GM21825 (cell line): Measurements from ENCODE around the gene LRRC8A.
"Not testable (repeated sequence)": the region's sequence is repeated elsewhere in the genome, so short reads cannot be mapped to it uniquely, and the experiment has no call there.

ENCODE experiments used
- ATAC-seq: cut with Tn5 transposase; IDR thresholded peaks from one replicate; pipeline ENCODE4 v1.9.1; 2021; ENCODE audit warnings: mild to moderate bottlenecking, moderate library complexity; ENCODE audit not compliant: unreplicated experiment

Gene LRRC8A

GRCh38 chr9:128863647-128864046 lies 18.3 kb upstream of the LRRC8A start:
- no peak for ATAC-seq

DNA sequence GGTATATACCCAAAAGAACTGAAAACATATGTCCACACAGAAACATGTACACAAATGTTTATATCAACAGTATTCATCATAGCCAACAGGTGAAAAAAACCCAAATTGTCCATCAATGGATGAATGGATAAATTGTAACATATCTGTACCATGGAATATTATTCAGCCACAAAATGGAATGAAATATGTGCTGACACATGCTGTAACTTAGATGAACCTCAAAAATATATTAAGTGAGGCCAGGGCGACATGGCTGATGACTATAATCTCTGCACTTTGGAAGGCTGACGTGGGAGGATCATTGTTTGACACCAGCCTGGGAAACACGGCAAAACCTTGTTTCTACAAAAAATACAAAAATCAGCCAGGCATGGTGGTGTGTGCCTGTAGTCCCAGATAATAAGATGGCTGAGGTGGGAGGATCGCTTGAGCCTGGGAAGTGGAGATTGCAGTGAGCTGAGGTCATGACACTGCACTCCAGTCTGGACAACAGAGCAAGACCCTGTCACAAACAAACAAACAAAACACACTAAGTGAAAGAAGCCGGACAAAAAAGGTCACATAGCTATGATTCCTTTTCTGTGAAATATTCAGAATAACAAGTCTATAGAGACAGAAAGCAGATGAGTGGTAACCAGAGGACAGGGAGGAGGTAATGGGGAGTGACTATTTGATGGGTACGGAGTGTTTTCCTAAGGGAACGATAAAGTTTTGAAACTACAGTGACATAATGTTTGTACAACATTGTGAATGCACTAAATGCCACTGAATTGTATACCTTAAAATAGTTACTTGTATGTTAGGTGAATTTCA lies 11.6 kb upstream of the LRRC8A start:
- no peak for ATAC-seq

- not testable (repeated sequence) for ATAC-seq
Measured at GRCh38 chr9:128870941-128871265, 11.0 kb upstream of the LRRC8A start.

DNA sequence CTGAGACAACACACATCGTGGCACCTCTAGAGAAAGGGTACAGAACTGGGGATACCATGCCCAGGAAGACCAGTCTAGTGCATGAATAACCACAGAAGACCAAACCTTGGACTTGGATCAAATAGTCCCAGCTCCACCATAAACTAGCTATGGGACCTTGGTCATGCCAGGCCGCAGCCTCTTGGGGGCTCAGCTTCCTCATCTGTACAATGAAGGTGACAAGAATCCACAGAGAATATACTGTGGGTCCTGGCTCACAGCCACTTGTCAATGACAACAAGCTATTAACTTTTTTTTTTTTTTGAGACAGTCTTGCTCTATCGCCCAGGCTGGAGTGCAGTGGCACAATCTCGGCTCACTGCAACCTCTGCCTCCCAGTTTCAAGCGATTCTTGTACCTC lies 4.1 kb upstream of the LRRC8A start:
- no peak for ATAC-seq

- peak; percentile 1 for ATAC-seq
Measured at GRCh38 chr9:128882677-128883603, 1.0 kb downstream of the LRRC8A start.

DNA sequence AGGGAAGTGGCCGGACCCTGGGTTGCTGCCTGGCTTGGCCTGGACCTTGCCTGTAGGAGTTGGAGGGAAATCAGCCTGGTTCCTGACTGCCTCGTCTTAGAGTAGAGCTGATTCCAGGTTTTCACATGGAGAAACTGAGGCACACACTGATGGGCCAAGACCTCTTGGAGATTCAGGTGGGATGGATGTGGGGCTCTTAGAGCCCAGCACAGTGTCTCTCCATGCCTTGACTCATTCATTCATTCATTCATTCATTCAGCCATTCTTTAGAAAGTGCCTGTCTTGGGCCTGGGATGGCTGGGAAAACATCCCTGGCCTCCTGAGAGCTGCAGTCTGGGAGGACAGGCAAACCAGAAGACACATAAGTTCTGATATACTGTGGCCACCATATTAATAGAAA lies 2.2 kb downstream of the LRRC8A start:
- ATAC-seq, result no peak

DNA sequence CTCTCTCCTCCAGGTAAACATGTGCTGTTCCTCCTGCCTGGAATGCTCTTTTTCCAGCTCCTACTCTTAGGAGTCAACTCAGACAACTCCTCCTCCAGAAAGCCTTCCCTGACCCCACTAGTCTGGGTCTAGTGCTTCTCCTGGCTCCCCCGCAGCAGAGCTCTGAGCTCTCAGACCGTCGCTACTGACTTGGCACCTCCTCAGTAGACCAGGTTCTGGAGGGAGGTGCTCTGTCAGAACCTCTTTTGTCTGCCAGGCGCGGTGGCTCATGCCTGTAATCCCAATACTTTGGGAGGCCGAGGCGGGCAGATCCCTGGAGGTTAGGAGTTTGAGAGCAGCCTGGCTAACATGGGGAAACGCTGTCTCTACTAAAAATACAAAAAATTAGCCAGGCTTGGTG lies 3.4 kb downstream of the LRRC8A start:
- no peak for ATAC-seq

DNA sequence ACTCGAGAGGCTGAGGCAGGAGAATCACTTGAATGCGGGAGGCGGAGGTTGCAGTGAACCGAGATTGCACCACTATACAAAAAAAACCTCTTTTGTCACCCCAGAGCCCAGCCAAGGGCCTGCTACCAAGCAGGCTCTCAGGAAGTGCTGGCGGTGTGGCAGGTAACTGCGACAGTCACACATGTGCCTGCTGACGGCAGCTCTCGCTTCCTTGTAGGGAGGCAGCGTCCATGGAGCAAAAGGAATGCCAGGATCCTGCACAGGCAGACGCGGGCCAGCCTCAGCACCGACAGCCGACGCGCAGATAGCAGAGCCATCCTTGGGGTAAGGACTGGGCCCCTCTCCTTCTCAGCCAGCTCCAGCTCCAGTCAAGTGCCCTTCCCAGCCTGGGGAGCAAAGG lies 3.9 kb downstream of the LRRC8A start:
- ATAC-seq, result no peak

GRCh38 chr9:128886211-128886891 lies 4.4 kb downstream of the LRRC8A start:
- ATAC-seq, result no peak

DNA sequence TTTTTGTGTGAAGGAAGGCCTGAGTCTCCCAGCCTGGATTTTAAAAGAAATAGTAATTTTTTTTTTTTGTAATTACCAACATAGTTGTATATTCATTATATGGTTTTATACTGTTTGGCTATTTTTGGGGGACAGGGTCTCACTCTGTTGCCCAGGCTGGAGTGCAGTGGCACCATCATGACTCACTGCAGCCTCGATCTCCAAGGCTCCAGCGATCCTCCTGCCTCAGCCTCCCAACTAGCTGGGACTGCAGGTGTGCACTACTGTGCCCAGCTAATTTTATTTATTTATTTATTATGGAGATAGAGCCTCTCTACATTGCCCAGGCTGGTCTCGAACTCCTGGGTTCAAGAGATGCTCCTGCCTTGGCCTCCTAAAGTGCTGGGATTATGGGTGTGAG lies 5.1 kb downstream of the LRRC8A start:
- no peak for ATAC-seq

DNA sequence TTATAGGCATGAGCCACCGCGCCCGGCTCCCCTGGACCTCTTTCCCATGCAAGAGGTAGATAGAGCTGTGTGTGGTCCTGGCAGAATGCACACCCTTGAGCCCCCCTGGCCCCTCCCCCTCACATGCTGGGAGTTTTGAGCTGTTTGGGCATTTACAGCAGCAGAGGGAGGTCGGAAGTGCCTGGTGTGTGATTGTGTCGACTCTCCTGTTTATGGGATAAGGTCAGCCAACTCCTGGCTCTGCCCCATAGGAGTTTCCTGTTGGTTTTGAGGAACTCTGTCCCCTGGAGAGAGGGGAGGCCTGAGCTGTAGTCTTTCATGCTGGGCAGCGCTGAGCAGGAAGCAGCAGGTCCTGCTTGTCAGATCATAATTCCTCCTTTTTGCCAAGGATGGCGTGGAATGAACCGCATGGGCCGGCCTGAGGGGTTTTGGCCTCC lies 6.0 kb downstream of the LRRC8A start:
- no peak for ATAC-seq

DNA sequence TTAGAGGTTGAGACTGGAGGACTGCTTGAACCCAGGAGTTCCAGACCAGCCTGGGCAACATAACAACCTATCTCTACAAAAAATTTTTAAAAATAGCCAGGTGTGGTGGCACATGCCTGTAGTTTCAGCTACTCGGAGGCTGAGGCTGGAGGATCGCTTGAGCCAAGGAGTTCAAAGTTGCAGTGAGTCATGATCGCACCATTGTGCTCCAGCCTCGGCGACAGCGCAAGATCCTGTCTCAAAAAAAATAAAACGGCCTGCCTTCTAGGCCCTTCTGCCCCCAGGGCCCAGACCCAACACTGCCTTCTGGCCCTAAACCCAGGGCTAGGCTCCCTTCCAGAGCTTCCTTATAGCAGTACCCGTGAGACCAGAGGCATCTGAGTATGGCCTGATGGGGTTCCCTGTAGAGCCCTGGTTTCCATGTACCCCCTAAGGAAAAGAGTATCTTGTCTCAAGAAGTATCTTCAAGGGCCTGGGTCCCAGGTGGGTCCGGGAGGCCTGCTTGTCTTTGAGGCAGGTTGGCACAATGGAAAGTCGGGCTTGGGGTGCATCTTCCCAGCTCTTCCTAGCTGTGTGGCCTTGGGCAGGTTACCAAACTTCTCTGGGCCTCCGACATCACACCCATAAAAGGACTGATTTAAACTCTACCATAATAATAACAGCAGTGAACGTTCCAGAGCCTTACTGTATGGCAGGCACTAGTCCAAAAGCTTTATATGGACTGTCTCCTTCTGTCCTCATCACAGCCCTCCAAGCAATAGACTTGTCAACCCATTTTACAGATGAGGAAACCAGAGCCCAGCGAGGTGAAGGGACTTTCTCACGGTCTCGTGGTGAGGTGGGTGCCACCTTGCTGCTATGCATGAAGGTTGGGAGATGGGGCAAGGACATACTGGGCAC lies 9.6 kb downstream of the LRRC8A start:
- no peak for ATAC-seq

DNA sequence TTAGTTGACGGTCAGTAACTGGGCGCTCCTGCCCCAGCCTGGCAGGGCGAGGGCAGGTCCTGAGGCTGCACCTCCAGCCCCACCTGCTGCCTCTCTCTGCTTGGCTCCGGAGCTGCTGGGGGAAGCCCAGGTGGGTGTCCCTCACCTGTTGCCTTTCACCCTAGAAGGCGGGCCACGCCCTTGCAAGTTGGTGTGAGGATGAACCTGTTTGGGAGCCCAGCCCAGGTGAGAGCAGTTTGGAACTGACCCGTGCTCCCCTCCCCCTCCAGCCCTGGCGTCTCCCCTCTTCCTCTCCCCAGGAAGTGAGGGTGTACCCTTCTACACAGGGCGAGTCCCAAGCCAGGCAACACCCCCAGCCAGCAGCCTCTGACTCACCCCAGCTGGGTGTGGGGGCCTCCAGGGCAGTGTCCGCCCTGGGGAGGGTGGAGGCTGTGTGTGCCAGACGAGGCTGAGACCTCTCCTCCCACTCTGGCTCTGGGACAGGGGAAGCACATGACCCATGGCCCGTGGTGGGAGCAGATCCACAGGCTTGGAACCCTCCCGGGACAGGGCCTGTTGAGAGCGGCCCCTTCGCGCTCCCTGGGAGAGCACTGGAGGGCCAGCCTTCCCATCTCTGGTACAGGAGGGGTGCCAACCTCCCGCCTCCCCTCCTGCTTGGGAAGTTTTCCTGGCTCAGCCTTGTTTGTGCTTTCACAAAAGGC lies 10.4 kb downstream of the LRRC8A start:
- ATAC-seq, result no peak

DNA sequence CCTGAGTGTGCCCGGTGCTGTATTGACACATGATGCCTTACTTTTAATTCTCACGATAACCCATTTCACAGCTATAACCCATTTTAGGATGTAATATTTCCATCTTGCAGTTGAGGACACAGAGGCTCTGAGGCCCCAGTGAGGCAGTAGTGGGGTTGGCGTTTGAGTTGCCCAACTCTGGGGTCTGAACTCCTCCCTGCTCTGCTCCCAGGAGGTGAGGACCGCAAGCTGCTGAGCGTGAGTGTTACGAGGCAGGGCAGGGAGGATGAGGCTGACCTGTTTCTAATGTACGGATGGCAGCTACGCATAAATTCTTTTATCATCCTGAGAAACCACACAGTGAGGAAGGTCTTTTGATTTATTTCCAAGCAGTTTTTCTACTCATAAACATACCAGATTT lies 11.4 kb downstream of the LRRC8A start:
- ATAC-seq, result no peak

DNA sequence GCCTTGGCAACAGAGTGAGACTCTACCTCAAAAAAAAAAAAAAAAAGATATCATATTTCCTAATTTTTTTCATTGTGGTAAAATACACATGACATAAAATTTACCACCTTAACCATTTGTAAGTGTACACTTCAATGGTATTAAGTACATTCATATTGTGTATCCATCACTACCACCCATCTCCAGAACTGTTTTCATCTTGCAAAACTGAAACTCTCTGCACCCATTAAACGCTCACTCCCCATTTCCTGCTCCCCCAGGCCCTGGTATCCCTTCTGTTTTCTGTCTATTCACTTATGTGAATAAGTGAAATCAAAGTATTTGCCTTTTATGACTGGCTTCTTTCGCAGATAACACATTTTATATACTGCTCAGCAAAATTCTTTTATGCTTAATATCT lies 12.8 kb downstream of the LRRC8A start:
- ATAC-seq, result no peak

- ATAC-seq, result no peak
Measured at GRCh38 chr9:128895556-128895955, 13.6 kb downstream of the LRRC8A start.

GRCh38 chr9:128898382-128898781 lies 16.4 kb downstream of the LRRC8A start:
- no peak for ATAC-seq

DNA sequence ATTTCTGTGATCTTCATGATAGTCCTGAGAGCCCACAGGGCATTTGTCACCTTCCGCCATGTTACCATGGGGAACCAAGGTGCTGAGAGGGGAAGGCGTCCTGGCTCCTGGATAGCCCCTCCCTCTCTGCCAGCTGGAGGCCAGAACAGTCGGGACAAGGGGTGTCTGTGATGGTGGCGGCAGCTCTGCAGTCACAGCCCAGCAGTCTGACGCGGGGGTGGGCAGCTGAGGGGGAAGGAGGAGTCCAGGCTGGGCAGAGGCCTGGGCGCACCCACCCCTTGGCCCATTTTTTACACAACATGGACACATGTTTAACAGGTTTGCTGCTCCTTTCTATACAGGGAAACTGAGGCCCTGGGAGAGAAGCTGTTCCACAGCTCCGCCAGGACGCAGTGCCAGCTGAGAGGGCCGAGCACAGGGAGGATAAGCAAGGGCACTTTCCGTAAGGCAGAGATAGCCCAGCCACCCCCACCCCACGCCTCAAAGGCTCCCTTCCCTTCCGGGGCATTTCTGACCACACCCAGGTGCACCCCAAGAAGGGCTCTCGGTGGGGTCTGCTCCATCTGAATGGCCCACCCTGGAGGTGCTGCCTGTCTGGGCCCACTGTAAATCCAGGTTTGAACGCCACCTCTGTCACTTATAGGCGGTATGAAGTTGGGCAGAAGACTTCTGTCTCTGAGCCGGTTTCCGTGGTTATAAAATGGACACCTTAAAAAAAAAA lies 17.1 kb downstream of the LRRC8A start:
- ATAC-seq, result no peak
